Epithelial cell of esophagus (primary cell): ENCODE results near the gene SCGB1D4.
"Not testable (repeated sequence)": the region's sequence is repeated elsewhere in the genome, so short reads cannot be mapped to it uniquely, and the experiment has no call there.

Source experiments
- DNase-seq: peaks from one replicate; pipeline ENCODE4 v3.0.0; 2010; ENCODE audit warnings: low read depth
- H3K4me3 ChIP-seq: 2 replicates; pipeline ENCODE4 v1.5.1; 2011; ENCODE audit warnings: mild to moderate bottlenecking, low read length, control low read depth
- CTCF ChIP-seq: IDR thresholded peaks from 2 replicates; pipeline ENCODE4 v1.5.1; 2011; ENCODE audit warnings: low read depth, mild to moderate bottlenecking, low read length, control low read depth, inconsistent platforms; ENCODE audit not compliant: insufficient read depth; ENCODE audit errors: missing control alignments

Gene SCGB1D4

GRCh38 chr11:62337303-62338181, 38.7 kb upstream of the SCGB1D4 start, which contains the start of gene ASRGL1:
Gene ASRGL1, plus strand, starts transcription at chr11:62337448. Its CDS starts 530 bp downstream, at chr11:62337978.
- TF ChIP-seq CTCF = no peak
- peak; percentile 55 for DNase-seq

GRCh38 chr11:62336949-62337302, 38.1 kb upstream of the SCGB1D4 start:
- not testable (repeated sequence) for DNase-seq
- H3K4me3 ChIP-seq = peak overlapping the region; percentile 36

More at GRCh38 chr11:62337303-62338181, 38.7 kb upstream of the SCGB1D4 start, which contains the start of gene ASRGL1:
- H3K4me3 ChIP-seq = peak within 1 kb of the TSS; percentile 36

GRCh38 chr11:62333768-62334167, 34.9 kb upstream of the SCGB1D4 start:
- H3K4me3 ChIP-seq = no peak overlapping the region
- no peak for DNase-seq
- no peak for TF ChIP-seq CTCF

- H3K4me3 ChIP-seq, DNase-seq: not testable (repeated sequence)
Observed at GRCh38 chr11:62331264-62331663, 32.4 kb upstream of the SCGB1D4 start.

- not testable (repeated sequence) for DNase-seq, H3K4me3 ChIP-seq
Observed at GRCh38 chr11:62327541-62327940, 28.7 kb upstream of the SCGB1D4 start.

GRCh38 chr11:62326719-62327118, 27.8 kb upstream of the SCGB1D4 start:
- not testable (repeated sequence) for DNase-seq

GRCh38 chr11:62325781-62326180, 26.9 kb upstream of the SCGB1D4 start:
- not testable (repeated sequence) for H3K4me3 ChIP-seq, DNase-seq

More at GRCh38 chr11:62326719-62327118, 27.8 kb upstream of the SCGB1D4 start:
- not testable (repeated sequence) for H3K4me3 ChIP-seq

- peak; percentile 47 for TF ChIP-seq CTCF
- no peak overlapping the region for H3K4me3 ChIP-seq
- peak; percentile 47 for DNase-seq
Observed at GRCh38 chr11:62324731-62325556, 26.1 kb upstream of the SCGB1D4 start.

- TF ChIP-seq CTCF = no peak
- no peak for DNase-seq
- H3K4me3 ChIP-seq = no peak overlapping the region
Observed at GRCh38 chr11:62322524-62322923, 23.6 kb upstream of the SCGB1D4 start.
